ENCODE measurements around the gene HOXA3.
A peak's percentile ranks its signal among the peaks of the same experiment; 100 is the strongest.

Gene HOXA3

GRCh38 chr7:27153526-27153925, 1.1 kb upstream of the HOXA3 start:
- Histone ChIP-seq H3K27me3 (peaks cover 100% of the 10 kb centered on the region), H3K4me1 (ENCODE audit: control insufficient read depth in 1 of 2, insufficient read depth in 1 of 2, low read depth in 1 of 2, low read length in 1 of 2) (peaks cover 39 to 59% of the 10 kb centered on the region in 2 experiments), H3K4me3 (ENCODE audit: low read depth in 1 of 2, low read length in 1 of 2) (no peak overlapping the region)

GRCh38 chr7:27152816-27153442, 546 bp upstream of the HOXA3 start:
- Histone ChIP-seq H3K4me3 (ENCODE audit: low read depth in 1 of 2, low read length in 1 of 2) (peak overlapping the region in 1 of 2 experiments; percentile 17), H3K27me3 (peaks cover 100% of the 10 kb centered on the region), H3K4me1 (ENCODE audit: control insufficient read depth in 1 of 2, insufficient read depth in 1 of 2, low read depth in 1 of 2, low read length in 1 of 2) (peaks cover 44 to 60% of the 10 kb centered on the region in 2 experiments)

More at GRCh38 chr7:27153526-27153925, 1.1 kb upstream of the HOXA3 start:
- no peak overlapping the region for H3K27ac ChIP-seq
- no peaks in the 10 kb centered on the region for H3K9me3 ChIP-seq
- no peak for TF ChIP-seq CTCF (IDR thresholded peaks at IDR 0.05)
- no peaks in the 10 kb centered on the region for H3K36me3 ChIP-seq

GRCh38 chr7:27151341-27151930, 947 bp downstream of the HOXA3 start:
- no peak for TF ChIP-seq CTCF (IDR thresholded peaks at IDR 0.05)
- Histone ChIP-seq H3K4me1 (ENCODE audit: control insufficient read depth in 1 of 2, insufficient read depth in 1 of 2, low read depth in 1 of 2, low read length in 1 of 2) (peaks cover 46 to 58% of the 10 kb centered on the region in 2 experiments), H3K4me3 (ENCODE audit: low read depth in 1 of 2, low read length in 1 of 2) (peak overlapping the region; percentile 3 to 62), H3K27me3 (peaks cover 100% of the 10 kb centered on the region), H3K36me3 (no peaks in the 10 kb centered on the region), H3K9me3 (no peaks in the 10 kb centered on the region), H3K27ac (no peak overlapping the region)

More at GRCh38 chr7:27152816-27153442, 546 bp upstream of the HOXA3 start:
- no peaks in the 10 kb centered on the region for H3K9me3 ChIP-seq
- no peak overlapping the region for H3K27ac ChIP-seq
- TF ChIP-seq CTCF (IDR thresholded peaks at IDR 0.05), result no peak
- no peaks in the 10 kb centered on the region for H3K36me3 ChIP-seq

- Histone ChIP-seq H3K27me3 (peaks cover 100% of the 10 kb centered on the region), H3K4me1 (ENCODE audit: control insufficient read depth in 1 of 2, insufficient read depth in 1 of 2, low read depth in 1 of 2, low read length in 1 of 2) (peaks cover 39 to 51% of the 10 kb centered on the region in 2 experiments), H3K36me3 (no peaks in the 10 kb centered on the region), H3K27ac (no peak overlapping the region), H3K9me3 (no peaks in the 10 kb centered on the region), H3K4me3 (ENCODE audit: low read depth in 1 of 2, low read length in 1 of 2) (peak overlapping the region; percentile 3 to 62)
- TF ChIP-seq CTCF (IDR thresholded peaks at IDR 0.05), result peak; percentile 84
Measured at GRCh38 chr7:27150568-27151340, 1.6 kb downstream of the HOXA3 start.

- Histone ChIP-seq H3K9me3 (no peaks in the 10 kb centered on the region), H3K4me1 (ENCODE audit: control insufficient read depth in 1 of 2, insufficient read depth in 1 of 2, low read depth in 1 of 2, low read length in 1 of 2) (peaks cover 34 to 44% of the 10 kb centered on the region in 2 experiments), H3K27ac (no peak overlapping the region), H3K27me3 (peaks cover 100% of the 10 kb centered on the region), H3K36me3 (no peaks in the 10 kb centered on the region), H3K4me3 (ENCODE audit: low read depth in 1 of 2, low read length in 1 of 2) (peak overlapping the region in 1 of 2 experiments; percentile 62)
- no peak for TF ChIP-seq CTCF (IDR thresholded peaks at IDR 0.05)
Measured at GRCh38 chr7:27149842-27150567, 2.4 kb downstream of the HOXA3 start.
